ENCODE data around the gene FOXB1.

The FOXB1 gene

GRCh38 chr15:59998305-59998949 lies 5.7 kb upstream of the FOXB1 start:
- no peak for TF ChIP-seq REST (IDR thresholded peaks at IDR 0.05; ENCODE audit: insufficient replicate concordance, low read depth)
- no peak for TF ChIP-seq SPI1 (IDR thresholded peaks at IDR 0.05; ENCODE audit: borderline replicate concordance, low read depth)
- no peak for TF ChIP-seq CTCF (IDR thresholded peaks at IDR 0.05; ENCODE audit: insufficient read depth, low read length)
- TF ChIP-seq POLR2AphosphoS5 (IDR thresholded peaks at IDR 0.05; ENCODE audit: low read depth): no peak
- H3K4me3 ChIP-seq (replicated peaks; ENCODE audit: insufficient read depth, low read length): no peak overlapping the region
- DNase-seq (ENCODE audit: low read depth in 1 of 2, low spot score in 1 of 2): no peak
- peaks cover 94% of the 10 kb centered on the region for H3K27me3 ChIP-seq (ENCODE audit: insufficient read depth, poor library complexity, severe bottlenecking)
- no peak overlapping the region for H3K27ac ChIP-seq (replicated peaks)

- peaks cover 94% of the 10 kb centered on the region for H3K27me3 ChIP-seq (ENCODE audit: insufficient read depth, poor library complexity, severe bottlenecking)
- no peak overlapping the region for H3K27ac ChIP-seq (replicated peaks)
- H3K4me3 ChIP-seq (replicated peaks; ENCODE audit: insufficient read depth, low read length): no peak overlapping the region
- no peak for TF ChIP-seq SPI1 (IDR thresholded peaks at IDR 0.05; ENCODE audit: borderline replicate concordance, low read depth)
- no peak for TF ChIP-seq REST (IDR thresholded peaks at IDR 0.05; ENCODE audit: insufficient replicate concordance, low read depth)
- TF ChIP-seq CTCF (IDR thresholded peaks at IDR 0.05; ENCODE audit: insufficient read depth, low read length): no peak
- TF ChIP-seq GABPA (IDR thresholded peaks at IDR 0.05; ENCODE audit: low read depth): no peak
- no peak for TF ChIP-seq POLR2AphosphoS5 (IDR thresholded peaks at IDR 0.05; ENCODE audit: low read depth)
- DNase-seq (ENCODE audit: low read depth in 1 of 2, low spot score in 1 of 2): no peak
Observed at GRCh38 chr15:59998950-59999611, 5.0 kb upstream of the FOXB1 start.

GRCh38 chr15:59999612-60000112 lies 4.4 kb upstream of the FOXB1 start:
- no peak for DNase-seq (ENCODE audit: low read depth in 1 of 2, low spot score in 1 of 2)
- Histone ChIP-seq H3K27me3 (ENCODE audit: insufficient read depth, poor library complexity, severe bottlenecking) (peaks cover 93% of the 10 kb centered on the region), H3K27ac (replicated peaks) (no peak overlapping the region), H3K4me3 (replicated peaks; ENCODE audit: insufficient read depth, low read length) (no peak overlapping the region)
- no peak for TF ChIP-seq REST (IDR thresholded peaks at IDR 0.05; ENCODE audit: insufficient replicate concordance, low read depth)
- no peak for TF ChIP-seq POLR2AphosphoS5 (IDR thresholded peaks at IDR 0.05; ENCODE audit: low read depth)
- TF ChIP-seq CTCF (IDR thresholded peaks at IDR 0.05; ENCODE audit: insufficient read depth, low read length): no peak
- TF ChIP-seq SPI1 (IDR thresholded peaks at IDR 0.05; ENCODE audit: borderline replicate concordance, low read depth): no peak
- TF ChIP-seq GABPA (IDR thresholded peaks at IDR 0.05; ENCODE audit: low read depth): no peak
